GM19239 (cell line): ENCODE measurements around the gene PRSS21.

Experiments
- DNase-seq: peaks from one replicate; pipeline ENCODE4 v3.0.0; 2011; ENCODE audit warnings: low spot score; ENCODE audit not compliant: insufficient read length
- FAIRE-seq: peaks from 2 replicates; lab custom pipeline; 2011; peaks lifted over from hg19 to GRCh38; lab: Jason Lieb, UNC

The PRSS21 gene

DNA sequence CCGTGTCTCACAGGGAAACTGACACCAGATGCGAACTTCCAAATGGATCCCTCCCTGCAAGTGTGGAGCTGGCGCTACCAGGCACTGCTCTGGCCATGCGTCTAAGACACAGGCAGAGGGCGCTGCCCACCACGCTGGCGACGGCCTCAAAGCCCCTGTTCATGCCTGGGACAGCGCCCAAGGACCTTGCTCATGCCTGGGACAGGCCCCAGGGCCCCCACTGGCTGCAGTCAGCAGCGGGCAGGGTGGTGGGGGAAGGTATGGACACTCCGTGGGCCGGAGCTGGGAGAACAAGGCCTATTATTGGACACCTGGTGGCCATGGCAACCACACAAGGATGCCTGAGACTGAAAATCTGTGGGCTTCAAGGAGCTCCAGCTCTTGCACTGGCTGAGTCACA, 21.9 kb downstream of the PRSS21 start:
- no peak for FAIRE-seq
- DNase-seq: peak; percentile 65

DNA sequence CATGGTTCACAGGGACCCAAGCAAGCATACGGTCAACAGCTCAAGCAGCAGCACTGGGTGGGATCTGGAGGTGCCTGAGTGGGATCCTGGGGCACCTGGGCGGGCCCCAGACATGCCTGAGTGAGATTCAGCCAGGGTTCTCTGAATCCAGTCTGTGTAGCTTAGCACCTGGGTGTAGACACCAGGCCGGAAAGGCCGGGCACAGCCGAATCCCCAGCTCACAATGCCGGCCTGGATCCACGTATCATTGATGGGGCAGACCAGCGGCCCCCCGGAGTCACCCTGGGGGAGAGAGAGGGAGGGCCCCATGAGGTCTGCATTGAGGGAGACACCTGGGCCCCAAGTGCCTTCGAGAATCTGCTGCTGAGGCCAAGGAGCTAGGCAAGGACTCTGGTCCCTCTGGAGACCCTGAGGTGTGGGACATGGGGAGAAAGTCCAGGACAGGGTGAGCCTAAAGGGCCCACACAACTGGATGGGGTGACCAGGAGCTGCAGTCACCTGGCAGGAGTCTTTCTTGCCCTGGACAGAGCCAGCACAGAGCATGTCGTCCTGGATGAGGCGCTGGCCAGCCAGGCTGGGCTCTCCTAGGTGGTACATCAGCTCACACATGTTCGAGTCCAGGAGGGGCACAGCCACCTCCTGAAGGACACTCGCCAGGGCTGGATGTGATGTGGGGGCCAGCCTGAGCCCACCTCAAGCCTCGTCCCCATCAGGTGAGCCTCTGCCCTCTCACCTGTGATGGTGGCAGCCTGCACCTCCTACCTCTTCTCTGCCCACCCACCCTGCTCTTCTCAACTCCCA, 22.8 kb downstream of the PRSS21 start:
- DNase-seq (no peak), FAIRE-seq (no peak)

DNA sequence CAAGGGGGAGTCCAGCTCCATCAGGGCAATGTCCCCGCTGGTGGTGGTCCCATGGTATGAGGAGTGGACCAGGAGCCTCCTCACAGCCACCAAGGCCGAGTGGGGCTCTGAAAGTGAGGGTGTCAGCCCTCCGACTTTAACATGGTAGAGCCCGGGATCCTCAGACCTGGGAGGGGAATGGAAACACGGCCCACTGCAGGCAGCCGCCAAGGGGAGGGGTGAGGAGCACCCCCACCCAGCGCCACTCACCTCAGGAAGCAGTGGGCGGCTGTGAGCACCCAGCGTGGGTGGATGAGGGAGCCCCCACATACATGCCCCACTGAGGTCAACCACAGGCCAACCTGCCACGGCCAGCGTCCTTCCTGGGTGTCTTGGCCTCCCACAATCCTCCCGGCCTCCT, 23.9 kb downstream of the PRSS21 start:
- no peak for FAIRE-seq
- no peak for DNase-seq

DNA sequence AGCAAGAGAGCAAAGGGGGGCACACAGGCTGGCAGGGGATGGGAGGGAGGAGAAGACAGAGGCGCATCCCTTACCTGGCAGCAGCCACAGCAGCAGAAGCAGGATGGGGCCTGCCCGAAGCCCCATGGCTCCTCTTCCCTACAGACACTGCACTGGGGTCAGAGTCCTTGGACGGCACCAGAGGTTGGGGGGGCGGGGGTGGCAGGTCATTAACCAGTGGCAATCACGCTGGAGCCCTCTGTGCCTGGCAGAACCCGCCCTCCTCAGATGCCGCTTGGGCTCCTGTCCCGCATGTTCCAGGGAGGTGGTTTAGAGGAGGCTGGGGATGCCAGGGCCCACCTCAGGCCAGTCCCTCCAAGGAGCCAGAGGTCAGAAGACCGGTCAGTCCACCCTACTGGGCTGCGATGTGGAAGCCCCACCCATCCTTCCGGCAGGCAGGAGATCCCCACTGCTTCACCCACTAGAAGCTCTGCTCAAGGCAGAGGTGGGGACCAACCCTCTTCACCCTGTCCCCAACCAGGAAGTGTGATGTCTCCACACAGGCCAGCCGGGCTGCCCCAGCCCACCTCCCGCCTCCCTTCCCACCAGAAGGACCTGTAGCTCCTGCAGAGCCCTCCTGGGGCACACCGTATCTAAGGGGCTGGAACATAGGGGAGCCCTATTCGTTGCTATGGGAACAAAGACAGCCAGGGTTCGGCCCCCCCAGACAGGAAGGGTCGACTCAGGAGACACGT, 24.7 kb downstream of the PRSS21 start:
- FAIRE-seq (no peak), DNase-seq (no peak)

DNA sequence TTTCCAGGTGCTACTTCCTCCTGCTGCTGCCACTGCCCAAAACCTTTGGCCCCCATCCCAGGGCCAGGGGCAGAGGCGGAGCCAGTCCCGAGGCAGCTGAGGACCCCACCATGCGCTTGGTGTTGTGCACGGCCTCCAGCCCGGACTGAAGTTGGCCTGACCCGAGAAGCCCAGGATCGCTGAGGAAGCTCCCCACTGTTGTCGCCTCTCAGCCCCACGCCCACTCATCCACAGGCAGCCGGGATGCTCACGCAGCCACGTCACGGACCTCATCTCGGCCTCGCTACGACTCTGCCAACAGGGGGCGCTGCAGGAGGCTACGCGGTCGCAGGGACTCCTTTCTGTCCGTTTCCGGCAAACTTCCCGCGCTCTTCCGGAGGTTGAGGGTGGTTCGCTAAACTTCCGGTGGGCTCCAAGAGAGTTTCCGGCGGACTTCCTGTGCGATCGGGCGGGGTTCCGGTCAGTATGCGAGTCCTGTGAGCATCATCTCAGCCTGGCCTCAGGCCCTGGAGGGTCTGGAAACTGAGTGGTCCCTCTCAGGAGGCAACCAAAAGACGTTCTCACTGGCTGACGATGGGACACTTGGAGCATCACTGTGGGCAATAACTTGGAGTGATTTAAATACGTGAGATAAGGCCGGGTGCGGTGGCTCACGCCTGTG, 25.4 kb downstream of the PRSS21 start:
- FAIRE-seq: no peak
- DNase-seq: peak; percentile 72

DNA sequence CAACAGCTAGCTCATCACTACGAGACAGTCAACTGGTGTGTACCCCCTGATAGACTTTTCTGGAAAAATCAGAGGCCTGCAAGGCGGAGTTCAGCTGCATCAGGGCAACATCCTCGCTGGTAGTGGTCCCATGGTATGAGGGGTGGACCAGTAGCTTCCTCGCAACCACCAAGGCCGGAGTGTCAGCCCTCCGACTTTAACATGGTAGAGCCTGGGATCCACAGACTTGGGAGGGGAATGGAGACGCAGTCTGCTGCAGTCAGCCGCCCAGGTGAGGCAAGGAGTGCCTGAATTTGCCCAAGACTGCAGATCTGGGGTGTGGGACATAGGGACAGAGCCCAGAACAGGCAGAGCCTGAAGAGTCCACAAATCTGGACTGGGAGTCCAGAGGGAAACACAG, 26.5 kb downstream of the PRSS21 start:
- DNase-seq (no peak), FAIRE-seq (no peak)

DNA sequence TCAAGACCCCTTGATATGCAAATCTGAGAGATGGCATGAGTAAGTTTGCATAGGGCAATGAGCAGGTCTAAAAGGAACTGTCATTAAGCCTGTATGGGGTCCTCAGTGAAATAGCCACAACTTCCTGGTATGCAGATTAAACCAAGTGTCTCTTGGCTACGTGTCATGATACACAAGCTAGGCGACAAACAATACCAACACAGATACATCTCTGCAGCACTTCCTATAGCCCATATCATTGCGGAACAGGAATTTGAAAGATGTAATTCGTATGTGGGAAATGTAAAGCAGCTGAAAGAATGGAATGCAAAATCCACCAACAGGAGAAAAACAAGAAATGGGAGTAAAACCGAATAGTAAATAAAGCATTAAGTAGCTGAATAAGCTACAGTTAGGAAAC, 28.1 kb downstream of the PRSS21 start:
- DNase-seq (no peak), FAIRE-seq (no peak)

DNA sequence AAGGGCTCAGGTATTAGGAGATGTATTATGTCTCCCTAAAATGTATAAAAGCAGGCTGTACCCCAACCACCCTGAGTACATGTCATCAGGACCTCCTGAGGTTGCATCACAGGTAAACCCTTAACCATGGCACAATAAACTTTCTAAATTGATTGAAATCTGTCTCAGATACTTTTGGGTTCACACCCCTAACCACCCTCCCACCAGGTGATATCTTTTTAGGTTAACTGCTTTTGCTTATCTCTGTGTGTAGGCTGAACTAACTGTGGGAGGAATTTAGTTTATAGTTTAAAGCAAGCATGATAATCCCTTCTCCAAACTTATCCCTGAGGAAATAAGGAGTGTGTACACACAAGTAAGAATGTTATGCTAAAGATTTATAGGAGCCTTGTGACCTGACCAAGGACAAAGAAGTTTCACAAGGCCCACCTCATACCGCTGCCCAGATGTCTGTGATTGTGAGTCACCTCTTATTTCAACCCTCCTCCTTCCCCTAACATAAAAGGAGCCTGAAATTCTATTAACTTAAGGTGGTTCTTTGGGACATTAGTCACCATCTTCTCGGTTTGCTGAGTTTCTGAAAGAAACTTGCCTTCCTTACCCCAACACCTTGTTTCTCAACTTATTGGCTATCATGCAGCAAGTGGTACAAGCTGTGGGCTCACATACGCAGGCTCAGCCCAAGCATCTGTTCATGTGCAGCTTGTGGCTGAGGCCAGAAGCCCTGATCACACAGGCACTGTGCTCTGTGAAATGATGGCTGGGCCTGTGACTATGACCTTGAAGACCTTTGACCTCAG, 29.7 kb downstream of the PRSS21 start:
- FAIRE-seq: no peak
- no peak for DNase-seq

DNA sequence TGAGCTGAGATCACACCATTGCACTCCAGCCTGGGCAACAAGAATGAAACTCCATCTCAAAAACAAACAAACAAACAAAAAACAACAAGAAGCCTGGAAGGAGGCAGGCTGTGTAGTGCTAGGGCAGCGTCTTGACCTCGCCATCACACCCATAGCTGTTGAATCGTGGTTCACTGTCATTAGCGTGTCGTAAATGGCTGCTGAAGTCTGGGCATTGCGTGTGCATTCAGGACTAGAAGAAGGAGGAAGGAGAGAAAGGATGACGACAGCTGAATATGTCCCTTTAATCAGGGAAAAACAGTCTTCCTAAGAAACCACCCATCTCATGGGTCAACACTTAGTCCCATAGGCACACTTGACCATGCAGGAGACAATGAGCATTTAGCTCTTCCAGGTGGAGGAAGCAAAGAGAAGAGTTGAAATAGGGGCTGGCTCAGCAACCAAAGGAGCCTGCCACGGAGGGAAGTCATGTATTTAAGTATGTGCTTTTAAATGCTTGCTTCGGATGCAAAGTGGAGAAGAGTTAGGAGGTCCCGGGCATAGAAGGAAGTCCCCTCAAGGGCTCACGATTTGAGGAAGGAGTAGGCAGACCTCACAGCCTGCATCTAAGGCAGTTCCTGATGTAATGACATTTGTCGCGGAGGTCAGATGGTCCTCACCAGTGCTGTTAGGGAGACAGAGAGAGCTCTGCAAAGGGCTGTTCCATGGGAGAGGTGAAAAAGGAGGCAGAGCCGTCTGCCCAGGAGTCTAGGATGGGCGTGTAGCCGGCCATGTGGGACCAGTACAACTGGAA, 32.1 kb downstream of the PRSS21 start:
- DNase-seq (no peak), FAIRE-seq (no peak)

DNA sequence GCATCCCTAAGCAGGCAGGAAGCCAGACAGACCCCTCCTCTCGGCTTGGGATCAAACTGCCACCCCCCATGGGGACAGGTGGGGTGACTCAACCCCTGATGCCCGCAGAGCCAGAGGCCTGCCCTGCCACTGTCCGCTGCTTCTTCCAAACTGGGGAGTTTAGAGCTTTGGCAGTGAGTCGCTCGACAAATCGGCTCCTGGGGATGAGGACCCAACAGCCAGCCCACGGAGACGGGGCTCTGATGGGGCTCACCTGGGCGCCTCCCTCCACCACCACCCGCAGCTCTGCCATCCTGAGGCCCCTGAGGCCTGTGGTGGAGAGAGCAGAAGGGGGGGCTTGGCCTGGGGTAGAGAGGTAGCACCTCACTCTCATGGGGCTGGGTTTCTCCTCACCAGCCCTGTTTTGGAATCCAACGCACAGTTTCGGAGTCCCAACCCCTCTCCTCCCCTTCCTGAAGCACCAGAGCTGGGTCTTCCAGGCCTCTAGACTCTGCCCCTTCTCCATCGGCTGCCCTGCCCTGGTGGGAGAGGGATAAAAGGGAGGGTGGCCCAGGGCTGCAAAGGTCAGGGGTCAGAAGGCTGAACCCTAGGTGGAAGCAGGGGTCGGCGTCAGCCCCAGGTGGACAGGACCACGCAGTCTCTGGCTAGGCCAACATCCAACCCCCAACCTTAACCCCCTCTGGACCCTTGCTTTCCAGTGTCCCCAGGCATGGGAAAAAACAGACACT, 35.1 kb downstream of the PRSS21 start:
- no peak for FAIRE-seq
- no peak for DNase-seq

DNA sequence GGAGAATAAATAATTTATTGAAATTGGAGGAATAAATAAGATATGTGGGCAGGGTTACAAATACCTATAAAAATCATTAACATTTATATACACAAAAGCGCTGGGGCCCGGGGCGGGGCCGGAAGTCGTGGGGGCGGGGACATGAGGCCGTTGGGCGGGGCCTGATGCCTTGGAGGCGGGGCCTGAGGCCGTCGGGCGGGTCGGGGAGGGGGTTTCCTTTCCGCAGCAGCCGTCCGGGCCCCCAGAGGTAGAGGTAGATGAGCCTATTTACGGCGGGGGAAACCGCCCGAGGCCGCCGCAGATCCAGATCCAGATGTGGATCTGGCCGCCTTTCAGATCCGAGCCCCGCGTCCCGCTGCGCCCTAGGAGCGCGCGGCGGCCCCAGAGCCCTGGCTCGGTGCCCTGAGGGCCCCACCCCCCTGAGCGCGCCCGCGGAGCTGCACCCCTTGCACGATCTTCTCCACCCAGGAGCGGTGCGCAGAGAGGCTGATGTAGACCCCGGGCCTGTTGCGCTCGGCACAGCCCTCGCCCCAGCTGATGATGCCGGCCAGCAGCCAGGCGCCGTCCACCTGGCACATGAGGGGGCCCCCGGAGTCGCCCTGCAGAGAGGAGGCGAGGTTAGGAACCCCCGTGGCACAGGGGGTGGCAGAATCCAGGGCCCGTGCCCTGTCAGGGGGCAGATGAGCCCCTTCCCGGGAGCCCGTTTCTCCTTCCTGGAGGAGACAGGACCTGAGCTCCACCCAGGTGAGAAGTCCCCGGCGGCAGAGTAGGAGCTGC, 35.9 kb downstream of the PRSS21 start:
- DNase-seq (no peak), FAIRE-seq (no peak)

DNA sequence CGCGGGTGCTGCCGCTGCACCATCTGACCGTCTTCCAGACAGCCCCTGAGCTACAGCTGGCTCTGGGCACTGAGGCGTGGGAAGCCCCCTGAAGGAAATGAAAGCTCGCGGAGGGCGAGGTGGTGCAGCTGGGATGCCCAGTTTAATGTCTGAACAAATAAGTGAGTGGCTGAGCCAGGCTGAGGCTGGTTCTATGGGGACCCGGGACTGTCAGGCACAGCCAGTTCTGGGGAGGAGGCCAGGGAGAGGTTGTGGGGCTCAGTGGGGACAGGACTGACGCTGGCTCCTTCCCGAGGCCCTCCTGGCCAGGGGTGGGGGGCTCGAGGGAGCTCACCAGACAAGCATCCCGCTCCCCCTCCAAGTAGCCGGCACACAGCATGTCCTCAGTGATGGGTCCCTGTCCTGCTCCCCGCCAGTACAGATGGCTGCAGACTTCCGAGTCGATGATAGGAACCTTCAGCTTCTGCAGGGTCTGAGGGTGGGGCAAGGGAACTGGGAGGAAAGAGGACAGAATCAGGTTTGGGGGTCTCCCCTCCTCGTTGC, 36.6 kb downstream of the PRSS21 start:
- FAIRE-seq: no peak
- DNase-seq: no peak

DNA sequence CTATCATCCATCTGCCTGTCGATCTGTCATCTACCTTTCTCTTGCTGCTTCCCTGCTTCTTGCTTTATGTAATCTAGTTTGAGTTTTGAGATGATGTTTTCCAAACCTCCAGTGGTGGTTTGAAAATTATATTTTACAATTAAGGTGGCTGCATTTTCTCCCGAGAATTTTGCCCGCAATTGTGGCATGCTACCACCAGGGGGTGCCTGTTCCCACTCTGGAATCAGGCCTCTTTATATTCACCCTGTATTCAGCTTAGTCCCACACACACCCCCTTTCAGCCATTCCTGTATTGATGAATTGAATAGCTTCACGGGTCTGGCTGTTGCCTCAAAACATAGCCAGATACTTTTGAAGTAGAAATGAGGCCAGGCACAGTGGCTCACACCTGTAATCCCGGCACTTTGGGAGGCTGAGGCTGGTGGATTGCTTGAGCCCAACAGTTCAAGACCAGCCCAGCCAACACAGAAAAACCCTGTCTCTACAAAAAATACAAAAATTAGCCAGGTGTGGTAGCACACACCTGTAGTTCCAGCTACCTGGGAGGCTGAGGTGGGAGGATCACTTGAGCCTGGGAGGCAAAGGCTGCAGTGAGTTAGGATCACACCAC, 37.8 kb downstream of the PRSS21 start:
- FAIRE-seq (no peak), DNase-seq (no peak)

DNA sequence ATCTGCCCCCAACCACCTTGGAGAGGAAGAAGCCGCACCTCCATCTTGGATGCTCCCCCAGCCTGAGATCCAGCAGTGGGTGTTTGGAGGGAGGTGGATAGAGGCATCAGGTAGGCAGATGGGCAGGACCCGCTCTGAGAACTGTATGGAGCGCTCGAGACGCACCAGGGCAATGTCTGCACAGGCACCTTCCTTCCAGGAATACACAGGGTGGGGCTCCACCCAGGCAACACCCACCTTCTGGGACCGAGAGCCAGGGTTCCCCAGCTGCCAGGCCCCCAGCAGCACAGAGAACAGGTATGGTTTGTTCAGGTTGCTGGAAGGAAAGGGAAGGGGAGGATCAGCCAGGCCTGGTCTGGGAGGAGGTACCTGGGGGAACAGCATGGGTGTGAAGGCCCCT, 38.5 kb downstream of the PRSS21 start:
- FAIRE-seq (no peak), DNase-seq (no peak)

DNA sequence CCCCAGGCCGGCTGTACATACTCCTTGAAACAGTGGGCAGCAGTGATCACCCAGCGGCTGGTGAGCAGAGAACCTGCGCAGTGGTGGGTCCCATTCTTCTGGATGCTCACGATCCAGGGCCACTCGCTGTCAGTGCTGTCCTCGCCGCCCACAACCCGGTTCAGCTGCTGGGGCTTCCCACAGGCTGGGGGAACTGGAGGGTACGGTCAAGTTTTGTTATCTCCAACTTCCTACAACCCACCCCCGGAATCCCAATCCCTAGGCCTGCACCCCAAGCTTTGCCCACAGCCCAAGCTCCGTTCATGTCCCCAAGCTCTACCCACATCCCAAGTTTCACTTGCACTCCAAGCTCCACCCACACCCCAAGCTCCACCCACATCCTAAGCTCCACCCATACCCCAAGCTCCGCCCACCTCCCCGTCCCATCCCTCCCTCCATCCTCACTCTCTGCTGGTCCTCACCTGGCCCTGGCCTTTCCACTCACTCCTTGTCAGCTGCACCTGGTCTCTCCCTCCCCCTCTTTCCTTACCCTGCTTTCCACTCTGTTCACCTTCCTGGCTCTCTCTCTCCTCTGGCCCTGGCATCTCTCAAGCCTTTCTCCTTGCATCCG, 39.1 kb downstream of the PRSS21 start:
- DNase-seq (no peak), FAIRE-seq (no peak)

DNA sequence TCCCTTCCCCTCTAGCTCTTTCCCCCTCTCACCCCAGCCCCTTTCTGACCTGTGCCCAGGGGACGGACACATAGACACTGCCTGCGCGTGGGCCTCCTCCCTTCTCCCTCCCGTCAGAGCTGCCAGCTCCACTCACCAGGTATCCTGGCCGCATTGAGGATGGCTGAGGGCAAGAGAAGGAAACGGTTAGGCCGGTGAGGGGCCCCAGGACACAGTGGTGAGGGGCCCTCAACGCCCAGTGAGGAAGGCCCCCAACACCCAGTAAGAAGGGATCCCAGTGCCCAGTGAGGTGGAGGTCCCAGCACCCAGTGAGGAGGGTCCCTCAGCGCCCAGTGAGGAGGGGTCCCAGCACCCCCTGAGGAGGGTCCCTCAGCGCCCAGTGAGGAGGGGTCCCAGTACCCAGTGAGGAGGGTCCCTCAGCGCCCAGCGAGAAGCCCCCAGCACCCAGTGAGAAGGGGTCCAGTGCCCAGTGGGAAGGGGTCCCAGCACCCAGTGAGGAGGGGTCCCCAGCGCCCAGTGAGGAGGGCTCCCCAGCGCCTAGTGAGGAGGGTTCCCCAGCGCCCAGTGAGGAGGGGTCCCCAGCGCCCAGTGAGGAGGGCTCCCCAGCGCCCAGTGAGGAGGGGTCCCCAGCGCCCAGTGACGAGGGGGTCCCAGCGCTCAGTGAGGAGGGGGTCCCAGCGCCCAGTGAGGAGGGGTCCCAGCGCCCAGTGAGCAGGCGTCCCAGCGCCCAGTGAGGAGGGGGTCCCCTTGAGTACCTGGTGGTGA, 39.8 kb downstream of the PRSS21 start:
- DNase-seq: no peak
- FAIRE-seq: no peak
